WTC11 (cell line): ENCODE data around the gene KCTD20. TPM values are rescaled to one million over a fixed set of nuclear protein-coding genes. Genes with fewer than 3 reads are reported as not detected.
A peak's percentile ranks its signal among the peaks of the same experiment; 100 is the strongest.

Source experiments
- ATAC-seq: fragments of 200-7000 bp; cut with Tn5 transposase; 2 replicates; pipeline ENCODE4 v1.10.0; 2021; ENCODE audit warnings: mild to moderate bottlenecking, moderate library complexity
- CTCF ChIA-PET: fragments of 300-600 bp; sonication (Branson Sonifier 250); formaldehyde crosslinking; loops from one replicate; lab custom pipeline; 2021; ENCODE audit warnings: antibody characterized with exemption; lab: Charles Lee
- POLR2A ChIA-PET: fragments of 350-600 bp; sonication (Branson Sonifier 250); formaldehyde crosslinking; loops from one replicate; lab custom pipeline; 2021; ENCODE audit warnings: antibody characterized with exemption; lab: Charles Lee
- DNase-seq: peaks from one replicate; pipeline ENCODE4 v3.0.0; 2021; ENCODE audit warnings: low spot score
- H3K27ac Mint-ChIP-seq: 2 replicates; pipeline ENCODE4 v1.8.0; 2021; ENCODE audit warnings: mixed read lengths
- H3K27me3 Mint-ChIP-seq: 2 replicates; pipeline ENCODE4 v1.8.0; 2021; ENCODE audit warnings: low read depth, mild to moderate bottlenecking, moderate library complexity, mixed read lengths
- H3K36me3 Mint-ChIP-seq: 2 replicates; pipeline ENCODE4 v1.8.0; 2021; ENCODE audit warnings: mixed read lengths
- H3K4me1 Mint-ChIP-seq: 2 replicates; pipeline ENCODE4 v1.8.0; 2022; ENCODE audit warnings: mixed read lengths
- H3K4me3 Mint-ChIP-seq: 2 replicates; pipeline ENCODE4 v1.8.0; 2021; ENCODE audit warnings: mild to moderate bottlenecking, moderate library complexity, mixed read lengths
- H3K9me3 Mint-ChIP-seq: 2 replicates; pipeline ENCODE4 v1.8.0; 2021; ENCODE audit warnings: mixed read lengths
- GABPB1 ChIP-seq: sonication (generic); formaldehyde crosslinking; IDR thresholded peaks from 2 replicates; pipeline ENCODE4 v1.8.1; 2023; ENCODE audit warnings: mild to moderate bottlenecking, missing genetic modification reagents
- JAZF1 ChIP-seq: fragments of 250-450 bp; sonication (Bioruptor Pico); IDR thresholded peaks from 2 replicates; pipeline ENCODE4 v1.9.0; 2021; ENCODE audit warnings: moderate library complexity, mild to moderate bottlenecking, inconsistent platforms
- NFATC4 ChIP-seq: fragments of 250-450 bp; sonication (Bioruptor Pico); IDR thresholded peaks from 2 replicates; pipeline ENCODE4 v1.9.0; 2021; ENCODE audit warnings: mild to moderate bottlenecking
- NR3C1 ChIP-seq: sonication (generic); formaldehyde crosslinking; conservative IDR thresholded peaks from 2 replicates; pipeline ENCODE4 v1.8.1; 2023; ENCODE audit warnings: low read depth, mild to moderate bottlenecking, missing genetic modification reagents
- RELA ChIP-seq: sonication (generic); formaldehyde crosslinking; IDR thresholded peaks from 2 replicates; pipeline ENCODE4 v1.8.1; 2022; ENCODE audit warnings: missing genetic modification reagents, mild to moderate bottlenecking, borderline replicate concordance
- SMAD3 ChIP-seq: sonication (generic); formaldehyde crosslinking; IDR thresholded peaks from 2 replicates; pipeline ENCODE4 v1.8.0; 2022; ENCODE audit warnings: missing genetic modification reagents, mild to moderate bottlenecking, borderline replicate concordance
- SMAD4 ChIP-seq: sonication (generic); formaldehyde crosslinking; IDR thresholded peaks from 2 replicates; pipeline ENCODE4 v1.8.0; 2022; ENCODE audit warnings: mild to moderate bottlenecking, missing genetic modification reagents
- TEAD1 ChIP-seq: sonication (generic); formaldehyde crosslinking; IDR thresholded peaks from 2 replicates; pipeline ENCODE4 v1.8.0; 2022; ENCODE audit warnings: mild to moderate bottlenecking, missing genetic modification reagents
- ZBTB21 ChIP-seq: sonication (generic); formaldehyde crosslinking; IDR thresholded peaks from 2 replicates; pipeline ENCODE4 v1.8.1; 2023; ENCODE audit warnings: mild to moderate bottlenecking, missing genetic modification reagents, borderline replicate concordance
- ZBTB43 ChIP-seq: sonication (generic); formaldehyde crosslinking; IDR thresholded peaks from 2 replicates; pipeline ENCODE4 v1.8.1; 2023; ENCODE audit warnings: mild to moderate bottlenecking, missing genetic modification reagents
- ZNF232 ChIP-seq: sonication (generic); formaldehyde crosslinking; IDR thresholded peaks from 2 replicates; pipeline ENCODE4 v1.8.0; 2022; ENCODE audit warnings: mild to moderate bottlenecking, missing genetic modification reagents
- ZNF416 ChIP-seq: fragments of 250-450 bp; sonication (Bioruptor Pico); IDR thresholded peaks from 2 replicates; pipeline ENCODE4 v1.9.0; 2021; ENCODE audit warnings: mild to moderate bottlenecking, inconsistent platforms
- ZNF512 ChIP-seq: sonication (generic); formaldehyde crosslinking; IDR thresholded peaks from 2 replicates; pipeline ENCODE4 v1.8.1; 2022; ENCODE audit warnings: missing genetic modification reagents, borderline replicate concordance
- ZNF671 ChIP-seq: fragments of 250-450 bp; sonication (Bioruptor Pico); IDR thresholded peaks from 2 replicates; pipeline ENCODE4 v1.8.0; 2021; ENCODE audit warnings: mild to moderate bottlenecking
- total RNA-seq: library from RNA; stranded (reverse); gene quantifications from 3 replicates; pipeline ENCODE4 v1.2.3, GENCODE V29; 2021
- TF ChIP-seq, protein P1 (sequence below): sonication (generic); formaldehyde crosslinking; conservative IDR thresholded peaks from 2 replicates; pipeline ENCODE4 v1.8.1; 2022; ENCODE audit warnings: mild to moderate bottlenecking, missing genetic modification reagents
- TF ChIP-seq, protein P2 (sequence below): fragments of 250-450 bp; sonication (Bioruptor Pico); IDR thresholded peaks from 2 replicates; pipeline ENCODE4 v1.9.0; 2021; ENCODE audit warnings: mild to moderate bottlenecking
- TF ChIP-seq, protein P3 (sequence below): sonication (generic); formaldehyde crosslinking; conservative IDR thresholded peaks from 2 replicates; pipeline ENCODE4 v1.8.1; 2023; ENCODE audit warnings: mild to moderate bottlenecking, low read depth, missing genetic modification reagents, moderate library complexity
- TF ChIP-seq, protein P4 (sequence below): sonication (generic); formaldehyde crosslinking; IDR thresholded peaks from 2 replicates; pipeline ENCODE4 v1.8.0; 2022; ENCODE audit warnings: mild to moderate bottlenecking, missing genetic modification reagents
- TF ChIP-seq, protein P5 (sequence below): sonication (generic); formaldehyde crosslinking; IDR thresholded peaks from 2 replicates; pipeline ENCODE4 v1.8.1; 2023; ENCODE audit warnings: mild to moderate bottlenecking, missing genetic modification reagents, borderline replicate concordance

The KCTD20 gene
- total RNA-seq, 1 experiment from 2014 or later = 26.7 TPM

DNA sequence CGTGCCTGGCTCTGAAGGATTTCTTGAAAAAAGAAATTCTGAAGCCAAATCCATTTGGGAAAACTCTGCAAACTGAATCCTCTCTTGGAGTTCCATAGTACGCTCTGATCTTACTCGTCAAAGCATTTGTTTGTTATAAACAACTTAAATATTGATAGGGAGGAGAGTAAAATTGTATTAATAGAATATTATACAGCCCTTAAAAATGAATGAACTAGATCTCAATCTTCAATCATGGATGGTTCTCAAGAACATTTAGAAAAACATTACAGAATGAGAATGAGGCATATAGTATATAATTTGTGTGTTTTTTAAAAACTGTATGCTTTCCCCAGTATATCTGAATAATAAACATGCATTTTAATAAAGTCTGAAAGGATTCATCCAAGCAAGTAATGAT is 24.8 kb downstream of the KCTD20 start (continued):
- TF ChIP-seq ZNF512 (CRISPR knock-in tag) (no peak), ZNF671 (no peak)

- H3K9me3 Mint-ChIP-seq = no peaks in the 10 kb centered on the region
- H3K4me3 Mint-ChIP-seq = no peak overlapping the region
- TF ChIP-seq ZBTB21 (CRISPR knock-in tag) = no peak
- TF ChIP-seq TEAD1 (CRISPR knock-in tag) = no peak
- no peak for TF ChIP-seq GABPB1
- TF ChIP-seq NR3C1 = no peak
- TF ChIP-seq, protein P1, sequence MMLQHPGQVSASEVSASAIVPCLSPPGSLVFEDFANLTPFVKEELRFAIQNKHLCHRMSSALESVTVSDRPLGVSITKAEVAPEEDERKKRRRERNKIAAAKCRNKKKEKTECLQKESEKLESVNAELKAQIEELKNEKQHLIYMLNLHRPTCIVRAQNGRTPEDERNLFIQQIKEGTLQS = no peak
- TF ChIP-seq, protein P2, sequence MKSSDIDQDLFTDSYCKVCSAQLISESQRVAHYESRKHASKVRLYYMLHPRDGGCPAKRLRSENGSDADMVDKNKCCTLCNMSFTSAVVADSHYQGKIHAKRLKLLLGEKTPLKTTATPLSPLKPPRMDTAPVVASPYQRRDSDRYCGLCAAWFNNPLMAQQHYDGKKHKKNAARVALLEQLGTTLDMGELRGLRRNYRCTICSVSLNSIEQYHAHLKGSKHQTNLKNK (CRISPR knock-in tag) = no peak
- no peak for TF ChIP-seq ZNF416
- TF ChIP-seq, protein P3, sequence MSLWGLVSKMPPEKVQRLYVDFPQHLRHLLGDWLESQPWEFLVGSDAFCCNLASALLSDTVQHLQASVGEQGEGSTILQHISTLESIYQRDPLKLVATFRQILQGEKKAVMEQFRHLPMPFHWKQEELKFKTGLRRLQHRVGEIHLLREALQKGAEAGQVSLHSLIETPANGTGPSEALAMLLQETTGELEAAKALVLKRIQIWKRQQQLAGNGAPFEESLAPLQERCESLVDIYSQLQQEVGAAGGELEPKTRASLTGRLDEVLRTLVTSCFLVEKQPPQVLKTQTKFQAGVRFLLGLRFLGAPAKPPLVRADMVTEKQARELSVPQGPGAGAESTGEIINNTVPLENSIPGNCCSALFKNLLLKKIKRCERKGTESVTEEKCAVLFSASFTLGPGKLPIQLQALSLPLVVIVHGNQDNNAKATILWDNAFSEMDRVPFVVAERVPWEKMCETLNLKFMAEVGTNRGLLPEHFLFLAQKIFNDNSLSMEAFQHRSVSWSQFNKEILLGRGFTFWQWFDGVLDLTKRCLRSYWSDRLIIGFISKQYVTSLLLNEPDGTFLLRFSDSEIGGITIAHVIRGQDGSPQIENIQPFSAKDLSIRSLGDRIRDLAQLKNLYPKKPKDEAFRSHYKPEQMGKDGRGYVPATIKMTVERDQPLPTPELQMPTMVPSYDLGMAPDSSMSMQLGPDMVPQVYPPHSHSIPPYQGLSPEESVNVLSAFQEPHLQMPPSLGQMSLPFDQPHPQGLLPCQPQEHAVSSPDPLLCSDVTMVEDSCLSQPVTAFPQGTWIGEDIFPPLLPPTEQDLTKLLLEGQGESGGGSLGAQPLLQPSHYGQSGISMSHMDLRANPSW = no peak
- no peak for TF ChIP-seq ZNF232 (CRISPR knock-in tag)
- H3K27me3 Mint-ChIP-seq = no peaks in the 10 kb centered on the region
- ATAC-seq = no peak
- H3K4me1 Mint-ChIP-seq = peaks cover 10% of the 10 kb centered on the region
- H3K36me3 Mint-ChIP-seq = peaks cover 7% of the 10 kb centered on the region
- POLR2A ChIA-PET = no interaction called here
- no peak for DNase-seq
- CTCF ChIA-PET = interaction anchor here (0.6 kb wide), 1 partner anchor 40 kb away, joined by 3 read pairs; no protein-coding TSS in a partner anchor
- peak overlapping the region; percentile 70 for H3K27ac Mint-ChIP-seq
Measured at GRCh38 chr6:36469148-36469661, 26.4 kb downstream of the KCTD20 start.

- ATAC-seq = no peak
- no peak overlapping the region for H3K4me3 Mint-ChIP-seq
- peaks cover 4% of the 10 kb centered on the region for H3K4me1 Mint-ChIP-seq
- no peak for TF ChIP-seq SMAD3 (CRISPR knock-in tag)
- CTCF ChIA-PET = interaction anchor here (0.6 kb wide), 1 partner anchor 41 kb away, joined by 3 read pairs; no protein-coding TSS in a partner anchor
- POLR2A ChIA-PET = no interaction called here
- no peak overlapping the region for H3K27ac Mint-ChIP-seq
- peaks cover 7% of the 10 kb centered on the region for H3K36me3 Mint-ChIP-seq
- no peaks in the 10 kb centered on the region for H3K9me3 Mint-ChIP-seq
- no peak for DNase-seq
- H3K27me3 Mint-ChIP-seq = no peaks in the 10 kb centered on the region
Measured at GRCh38 chr6:36469946-36470345, 27.1 kb downstream of the KCTD20 start.

DNA sequence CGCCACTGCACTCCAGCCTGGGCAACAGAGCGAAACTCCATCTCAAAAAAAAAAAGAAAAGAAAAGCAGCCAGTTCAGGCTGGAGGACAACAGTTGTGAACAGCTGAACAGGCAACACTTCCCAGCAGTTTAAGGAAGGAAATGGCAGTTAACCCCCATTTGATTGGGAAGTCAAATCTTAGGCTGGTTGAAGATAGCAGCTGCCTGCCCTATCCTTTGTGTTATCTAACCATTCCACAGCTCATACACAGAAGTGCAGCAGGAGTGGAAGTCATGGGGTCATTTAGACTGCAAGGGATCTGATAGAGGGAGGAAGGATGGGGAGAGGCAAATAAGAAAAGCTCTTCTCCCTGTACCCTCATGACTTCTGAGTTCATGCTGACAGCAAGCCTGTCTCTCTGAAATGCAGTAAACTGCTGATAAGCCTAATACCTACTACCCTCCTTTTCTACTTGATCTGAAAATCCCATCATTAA is 35.3 kb downstream of the KCTD20 start:
- H3K4me3 Mint-ChIP-seq = no peak overlapping the region
- H3K36me3 Mint-ChIP-seq = peaks cover 19% of the 10 kb centered on the region
- H3K9me3 Mint-ChIP-seq = no peaks in the 10 kb centered on the region
- no peak for DNase-seq
- ChIA-PET POLR2A (no interaction called here), CTCF (no interaction called here)
- ATAC-seq = no peak
- H3K27me3 Mint-ChIP-seq = no peaks in the 10 kb centered on the region
- no peak overlapping the region for H3K27ac Mint-ChIP-seq
- no peaks in the 10 kb centered on the region for H3K4me1 Mint-ChIP-seq
- TF ChIP-seq NFATC4 (CRISPR knock-in tag) (no peak), SMAD4 (CRISPR knock-in tag) (no peak), RELA (CRISPR knock-in tag) (no peak), JAZF1 (no peak), ZBTB21 (CRISPR knock-in tag) (no peak), GABPB1 (no peak), ZBTB43 (CRISPR knock-in tag) (no peak)
- TF ChIP-seq, protein P4, sequence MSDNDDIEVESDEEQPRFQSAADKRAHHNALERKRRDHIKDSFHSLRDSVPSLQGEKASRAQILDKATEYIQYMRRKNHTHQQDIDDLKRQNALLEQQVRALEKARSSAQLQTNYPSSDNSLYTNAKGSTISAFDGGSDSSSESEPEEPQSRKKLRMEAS (CRISPR knock-in tag) = no peak
- TF ChIP-seq, protein P5, sequence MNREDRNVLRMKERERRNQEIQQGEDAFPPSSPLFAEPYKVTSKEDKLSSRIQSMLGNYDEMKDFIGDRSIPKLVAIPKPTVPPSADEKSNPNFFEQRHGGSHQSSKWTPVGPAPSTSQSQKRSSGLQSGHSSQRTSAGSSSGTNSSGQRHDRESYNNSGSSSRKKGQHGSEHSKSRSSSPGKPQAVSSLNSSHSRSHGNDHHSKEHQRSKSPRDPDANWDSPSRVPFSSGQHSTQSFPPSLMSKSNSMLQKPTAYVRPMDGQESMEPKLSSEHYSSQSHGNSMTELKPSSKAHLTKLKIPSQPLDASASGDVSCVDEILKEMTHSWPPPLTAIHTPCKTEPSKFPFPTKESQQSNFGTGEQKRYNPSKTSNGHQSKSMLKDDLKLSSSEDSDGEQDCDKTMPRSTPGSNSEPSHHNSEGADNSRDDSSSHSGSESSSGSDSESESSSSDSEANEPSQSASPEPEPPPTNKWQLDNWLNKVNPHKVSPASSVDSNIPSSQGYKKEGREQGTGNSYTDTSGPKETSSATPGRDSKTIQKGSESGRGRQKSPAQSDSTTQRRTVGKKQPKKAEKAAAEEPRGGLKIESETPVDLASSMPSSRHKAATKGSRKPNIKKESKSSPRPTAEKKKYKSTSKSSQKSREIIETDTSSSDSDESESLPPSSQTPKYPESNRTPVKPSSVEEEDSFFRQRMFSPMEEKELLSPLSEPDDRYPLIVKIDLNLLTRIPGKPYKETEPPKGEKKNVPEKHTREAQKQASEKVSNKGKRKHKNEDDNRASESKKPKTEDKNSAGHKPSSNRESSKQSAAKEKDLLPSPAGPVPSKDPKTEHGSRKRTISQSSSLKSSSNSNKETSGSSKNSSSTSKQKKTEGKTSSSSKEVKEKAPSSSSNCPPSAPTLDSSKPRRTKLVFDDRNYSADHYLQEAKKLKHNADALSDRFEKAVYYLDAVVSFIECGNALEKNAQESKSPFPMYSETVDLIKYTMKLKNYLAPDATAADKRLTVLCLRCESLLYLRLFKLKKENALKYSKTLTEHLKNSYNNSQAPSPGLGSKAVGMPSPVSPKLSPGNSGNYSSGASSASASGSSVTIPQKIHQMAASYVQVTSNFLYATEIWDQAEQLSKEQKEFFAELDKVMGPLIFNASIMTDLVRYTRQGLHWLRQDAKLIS (CRISPR knock-in tag) = no peak
